B cell (primary cell): ENCODE measurements around the gene FOXM1. TPM values are rescaled to one million over a fixed set of nuclear protein-coding genes. Genes with fewer than 3 reads are reported as not detected.

Experiments
- ATAC-seq: fragments of 200-7000 bp; cut with Tn5 transposase; one replicate; pipeline ENCODE4 v1.10.0; 2021; ENCODE audit warnings: low read depth, mild to moderate bottlenecking, moderate number of reproducible peaks, moderate library complexity
- CTCF ChIA-PET: fragments of 350-600 bp; sonication (Branson Sonifier 250); formaldehyde crosslinking; loops from one replicate; lab custom pipeline; 2021; ENCODE audit warnings: antibody characterized with exemption, inconsistent platforms; lab: Charles Lee
- POLR2A ChIA-PET: fragments of 350-600 bp; sonication (Branson Sonifier 250); formaldehyde crosslinking; loops from one replicate; lab custom pipeline; 2021; ENCODE audit warnings: antibody characterized with exemption; lab: Charles Lee
- DNase-seq: peaks from one replicate; pipeline ENCODE4 v3.0.0; 2013
- H2AFZ ChIP-seq: 2 replicates; pipeline ENCODE4 v1.6.1; 2012; ENCODE audit warnings: mild to moderate bottlenecking, low read depth, low read length; ENCODE audit not compliant: insufficient read depth, poor library complexity, severe bottlenecking
- H3K27ac ChIP-seq, 2 donors: 1 replicate in 1 of 2; 2 replicates in 1 of 2; pipeline ENCODE4 v1.5.1; 2012 to 2013; ENCODE audit warnings: low read length in 2 of 2, mild to moderate bottlenecking in 2 of 2, moderate library complexity in 1 of 2
- H3K27me3 ChIP-seq, 4 experiments: fragments of 200-600 bp in 1 of 4; sonication (generic) in 1 of 4; replicated peaks in 1 of 4; 1 replicate in 2 of 4; 2 replicates in 2 of 4; pipeline versions ENCODE4 v1.6.1 to v1.7.0; 2013 to 2016; ENCODE audit warnings: low read length in 3 of 4, mild to moderate bottlenecking in 2 of 4, mixed read lengths in 1 of 4, moderate library complexity in 1 of 4; ENCODE audit not compliant: insufficient read depth in 4 of 4, control insufficient read depth in 3 of 4; ENCODE audit errors: control extremely low read depth in 1 of 4
- H3K36me3 ChIP-seq, 2 experiments: replicated peaks in 1 of 2; 1 replicate in 1 of 2; 2 replicates in 1 of 2; pipeline versions ENCODE4 v1.6.1 to v1.7.1; 2013; ENCODE audit warnings: low read length in 1 of 2; ENCODE audit not compliant: insufficient read depth in 2 of 2, control insufficient read depth in 1 of 2; ENCODE audit errors: control extremely low read depth in 1 of 2, extremely low read depth in 1 of 2
- H3K4me1 ChIP-seq, 2 donors: fragments of 200-600 bp in 1 of 2; sonication (generic) in 1 of 2; 1 replicate in 1 of 2; 2 replicates in 1 of 2; pipeline versions ENCODE4 v1.5.1 to v1.6.1; 2013 to 2017; ENCODE audit warnings: low read length in 2 of 2; ENCODE audit not compliant: control insufficient read depth in 2 of 2, insufficient read depth in 2 of 2
- H3K4me2 ChIP-seq: replicated peaks from 2 replicates; pipeline ENCODE3; 2012; ENCODE audit warnings: mild to moderate bottlenecking, low read depth, low read length; ENCODE audit not compliant: poor library complexity, severe bottlenecking
- H3K4me3 ChIP-seq, 5 experiments: fragments of 200-600 bp in 1 of 5; sonication (generic) in 1 of 5; 1 replicate in 3 of 5; 2 replicates in 2 of 5; pipeline versions ENCODE4 v1.5.1 to v1.7.0; 2011 to 2016; ENCODE audit warnings: low read length in 4 of 5, mild to moderate bottlenecking in 4 of 5, low read depth in 2 of 5, control low read depth in 1 of 5, moderate library complexity in 1 of 5; ENCODE audit not compliant: insufficient read depth in 1 of 5; ENCODE audit errors: control extremely low read depth in 1 of 5, extremely low read depth in 1 of 5
- H3K79me2 ChIP-seq: fragments of 200-600 bp; sonication (generic); one replicate; pipeline ENCODE4 v1.6.0; 2016; ENCODE audit warnings: low read length; ENCODE audit not compliant: control insufficient read depth, insufficient read depth
- H3K9ac ChIP-seq: fragments of 200-600 bp; sonication (generic); 2 replicates; pipeline ENCODE4 v1.6.1; 2017; ENCODE audit warnings: mild to moderate bottlenecking, low read length, moderate library complexity
- H3K9me3 ChIP-seq, 3 donors: one replicate each; pipeline versions ENCODE4 v1.6.1 to v1.7.1; 2013; ENCODE audit warnings: low read length in 2 of 3; ENCODE audit not compliant: control insufficient read depth in 2 of 3, insufficient read depth in 1 of 3; ENCODE audit errors: control extremely low read depth in 1 of 3
- H4K20me1 ChIP-seq: 2 replicates; pipeline ENCODE4 v1.6.0; 2012; ENCODE audit warnings: mild to moderate bottlenecking, low read length; ENCODE audit not compliant: insufficient read depth, control insufficient read depth, poor library complexity, severe bottlenecking
- H3K27ac Mint-ChIP-seq: one replicate; pipeline ENCODE4 v1.8.0; 2021; ENCODE audit warnings: mixed read lengths
- H3K27me3 Mint-ChIP-seq: one replicate; pipeline ENCODE4 v1.8.0; 2021; ENCODE audit warnings: mixed read lengths
- H3K4me1 Mint-ChIP-seq: one replicate; pipeline ENCODE4 v1.8.0; 2021; ENCODE audit warnings: mixed read lengths
- H3K4me3 Mint-ChIP-seq: one replicate; pipeline ENCODE4 v1.8.0; 2021; ENCODE audit warnings: mixed read lengths
- H3K9me3 Mint-ChIP-seq: one replicate; pipeline ENCODE4 v1.8.0; 2022; ENCODE audit warnings: mixed read lengths; ENCODE audit not compliant: insufficient read depth
- CTCF ChIP-seq: fragments of 200-600 bp; IDR thresholded peaks from one replicate; pipeline ENCODE4 v1.8.0; 2022; ENCODE audit warnings: antibody characterized with exemption, mild to moderate bottlenecking
- EZH2 ChIP-seq: IDR thresholded peaks from 2 replicates; pipeline ENCODE4 v1.6.1; 2012; ENCODE audit warnings: borderline replicate concordance, low read depth, mild to moderate bottlenecking, moderate library complexity, low read length; ENCODE audit not compliant: insufficient read depth, poor library complexity, severe bottlenecking
- WGBS: methylation state at CpG from one replicate; pipeline ENCODE4 v1.1.5; 2013; ENCODE audit warnings: missing lambda C conversion rate; ENCODE audit not compliant: insufficient coverage; 5-methylcytosine and 5-hydroxymethylcytosine counted together
- intact Hi-C: fragments of 100-400 bp; cut with micrococcal nuclease; formaldehyde crosslinking; loops from one replicate; pipeline ENCODE4 v1.10.0; 2022
- polyA plus RNA-seq: library from polyadenylated mRNA; depleted of rRNA; stranded (reverse); fragments of >200 nt; gene quantifications from 2 replicates; pipeline ENCODE4 v1.2.3, GENCODE V29; 2012
- total RNA-seq, 2 donors: library from RNA; stranded (reverse); fragments of 120-200 nt in 1 of 2; gene quantifications; 1 replicate in 1 of 2; 2 replicates in 1 of 2; pipeline versions ENCODE4 v1.2.3 to v1.2.4, GENCODE V29; 2013 to 2022

Gene FOXM1
- total and polyA plus RNA-seq, 2 donors (not counting 1 experiment from before 2014, with no cell fraction given) = 0.67 to 0.84 TPM

DNA sequence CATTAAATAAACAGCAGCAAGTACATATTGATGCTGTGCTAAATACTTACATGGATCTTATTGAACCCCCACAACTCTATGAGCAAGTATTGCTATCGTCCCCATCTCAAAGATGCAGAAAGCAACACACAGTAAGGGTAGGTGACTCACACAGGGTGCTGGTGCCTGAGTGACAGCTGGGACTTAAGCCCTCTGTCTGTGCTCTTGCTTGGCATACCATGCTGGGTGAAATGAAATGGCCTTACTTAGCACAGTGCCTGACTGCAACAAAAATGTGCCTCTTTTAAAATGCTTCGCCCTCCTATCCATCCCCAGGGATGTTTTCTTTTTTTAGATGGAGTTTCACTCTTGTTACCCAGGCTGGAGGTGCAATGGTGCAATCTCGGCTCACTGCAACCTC, 20.9 kb downstream of the FOXM1 start:
- H3K9me3 ChIP-seq = no peaks in the 10 kb centered on the region
- H3K36me3 ChIP-seq = peaks cover 0 to 10% of the 10 kb centered on the region in 2 experiments
- DNase-seq (no peak), ATAC-seq (no peak)
- no peak overlapping the region for H3K4me2 ChIP-seq
- H3K27me3 Mint-ChIP-seq = no peaks in the 10 kb centered on the region
- H3K4me1 Mint-ChIP-seq = no peaks in the 10 kb centered on the region
- ChIA-PET CTCF (interaction anchor here (3.8 kb wide), 1 partner anchor 88 kb away, joined by 22 read pairs; no protein-coding TSS in a partner anchor), POLR2A (no interaction called here)
- no peaks in the 10 kb centered on the region for H3K9me3 Mint-ChIP-seq
- no peaks in the 10 kb centered on the region for H4K20me1 ChIP-seq
- no peaks in the 10 kb centered on the region for H3K27me3 ChIP-seq
- no peak overlapping the region for H3K27ac ChIP-seq
- WGBS = 80% methylated on average over 1 of the region's 3 CpGs
- H2AFZ ChIP-seq = no peak overlapping the region
- no peak for TF ChIP-seq EZH2
- no peak overlapping the region for H3K9ac ChIP-seq
- H3K4me1 ChIP-seq = no peaks in the 10 kb centered on the region
- H3K79me2 ChIP-seq = no peaks in the 10 kb centered on the region
- no peak overlapping the region for H3K4me3 ChIP-seq
- intact Hi-C loops = loop anchor here (10.0 kb wide), 1 partner anchor 179 kb away; no protein-coding TSS in a partner anchor
- no peak overlapping the region for H3K4me3 Mint-ChIP-seq
- H3K27ac Mint-ChIP-seq = no peak overlapping the region

DNA sequence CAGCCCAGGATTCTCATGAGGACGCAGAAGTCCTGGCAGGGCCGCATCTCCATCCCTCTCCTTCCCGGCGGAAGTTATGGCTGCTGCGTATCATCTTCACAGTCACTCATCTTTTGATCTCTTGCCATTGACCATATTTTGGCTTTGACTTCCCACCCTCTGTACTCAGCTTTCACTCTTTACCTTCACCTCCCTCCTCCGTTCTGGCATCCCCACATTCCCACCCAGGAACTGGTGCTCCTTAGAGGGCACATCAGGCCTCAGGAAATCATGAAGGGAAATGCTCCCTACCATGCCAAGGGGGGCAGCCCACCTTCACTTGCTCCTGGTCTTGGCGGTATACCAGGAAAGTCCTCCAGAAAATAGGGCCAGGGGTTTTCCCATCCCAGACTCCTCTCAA, 21.4 kb downstream of the FOXM1 start:
- ATAC-seq = no peak
- Histone ChIP-seq H3K4me3 (no peak overlapping the region), H4K20me1 (no peaks in the 10 kb centered on the region), H3K9ac (no peak overlapping the region), H3K4me1 (no peaks in the 10 kb centered on the region), H3K36me3 (peaks cover 0 to 10% of the 10 kb centered on the region in 2 experiments), H3K9me3 (no peaks in the 10 kb centered on the region), H3K27ac (no peak overlapping the region), H2AFZ (no peak overlapping the region), H3K4me2 (no peak overlapping the region), H3K79me2 (no peaks in the 10 kb centered on the region), H3K27me3 (no peaks in the 10 kb centered on the region)
- Mint-ChIP-seq H3K27ac (no peak overlapping the region), H3K4me1 (no peaks in the 10 kb centered on the region), H3K9me3 (no peaks in the 10 kb centered on the region), H3K27me3 (no peaks in the 10 kb centered on the region), H3K4me3 (no peak overlapping the region)
- no peak for DNase-seq
- intact Hi-C loops = loop anchor here (10.0 kb wide), 1 partner anchor 179 kb away; no protein-coding TSS in a partner anchor
- no peak for TF ChIP-seq EZH2
- TF ChIP-seq CTCF = no peak
- 93% methylated on average over 7 of the region's 7 CpGs for WGBS
- ChIA-PET CTCF (interaction anchor here (1.1 to 3.8 kb wide), 2 partner anchors 23 to 89 kb away, joined by 3 to 22 read pairs; no protein-coding TSS in a partner anchor), POLR2A (no interaction called here)
